Measurements from ENCODE around the gene SLX4IP. TPM values are rescaled to one million over a fixed set of nuclear protein-coding genes. Genes with fewer than 3 reads are reported as not detected.

The SLX4IP gene
- total RNA-seq, 1 experiment from 2014 or later: 7.4 TPM

GRCh38 chr20:10519361-10520046 lies 84.4 kb downstream of the SLX4IP start:
- peaks cover 39% of the 10 kb centered on the region for H3K4me1 Mint-ChIP-seq
- H3K27ac Mint-ChIP-seq: no peak overlapping the region
- H3K27me3 Mint-ChIP-seq (ENCODE audit: low read depth): no peaks in the 10 kb centered on the region
- CTCF ChIA-PET: no interaction called here
- no peak for ATAC-seq
- H3K4me3 Mint-ChIP-seq: no peak overlapping the region
- H3K9me3 Mint-ChIP-seq: no peaks in the 10 kb centered on the region
- POLR2A ChIA-PET: no interaction called here
- H3K36me3 Mint-ChIP-seq: no peaks in the 10 kb centered on the region
- TF ChIP-seq HMGXB4 (CRISPR knock-in tag; IDR thresholded peaks at IDR 0.05) (no peak), E2F5 (CRISPR knock-in tag; IDR thresholded peaks at IDR 0.05) (no peak), CTCF (IDR thresholded peaks at IDR 0.05) (no peak), ATF6 (CRISPR knock-in tag; IDR thresholded peaks at IDR 0.05) (no peak), GABPB1 (CRISPR knock-in tag; IDR thresholded peaks at IDR 0.05) (no peak), MAX (CRISPR knock-in tag; IDR thresholded peaks at IDR 0.05) (no peak), ETV6 (CRISPR knock-in tag; IDR thresholded peaks at IDR 0.05) (no peak), ZNF219 (CRISPR knock-in tag; IDR thresholded peaks at IDR 0.05; ENCODE audit: borderline replicate concordance) (no peak), TCF7 (CRISPR knock-in tag; IDR thresholded peaks at IDR 0.05; ENCODE audit: low read depth) (no peak), ZNF671 (CRISPR knock-in tag; IDR thresholded peaks at IDR 0.05) (no peak), ZNF121 (CRISPR knock-in tag; IDR thresholded peaks at IDR 0.05) (no peak), SOX15 (CRISPR knock-in tag; IDR thresholded peaks at IDR 0.05) (no peak), E2F1 (CRISPR knock-in tag; IDR thresholded peaks at IDR 0.05) (no peak), ZBTB21 (CRISPR knock-in tag; IDR thresholded peaks at IDR 0.05; ENCODE audit: borderline replicate concordance) (no peak), USF2 (CRISPR knock-in tag; IDR thresholded peaks at IDR 0.05) (no peak), ARID4B (CRISPR knock-in tag; IDR thresholded peaks at IDR 0.05; ENCODE audit: borderline replicate concordance) (no peak), ZNF425 (CRISPR knock-in tag; conservative IDR thresholded peaks at IDR 0.05) (no peak), TEAD1 (CRISPR knock-in tag; IDR thresholded peaks at IDR 0.05) (no peak)
- DNase-seq (ENCODE audit: low spot score): no peak

Data from WTC11 (cell line).